Activated CD4-positive, CD25-positive, alpha-beta regulatory T cell treated with anti-CD3 and anti-CD28 coated beads, Interleukin-2, amount 50 U/mL, for 72 hours (primary cell): ENCODE data around the gene ASB13.

Source experiments
- DNase-seq: peaks from one replicate; pipeline ENCODE4 v3.0.0; 2021

The ASB13 gene

DNA sequence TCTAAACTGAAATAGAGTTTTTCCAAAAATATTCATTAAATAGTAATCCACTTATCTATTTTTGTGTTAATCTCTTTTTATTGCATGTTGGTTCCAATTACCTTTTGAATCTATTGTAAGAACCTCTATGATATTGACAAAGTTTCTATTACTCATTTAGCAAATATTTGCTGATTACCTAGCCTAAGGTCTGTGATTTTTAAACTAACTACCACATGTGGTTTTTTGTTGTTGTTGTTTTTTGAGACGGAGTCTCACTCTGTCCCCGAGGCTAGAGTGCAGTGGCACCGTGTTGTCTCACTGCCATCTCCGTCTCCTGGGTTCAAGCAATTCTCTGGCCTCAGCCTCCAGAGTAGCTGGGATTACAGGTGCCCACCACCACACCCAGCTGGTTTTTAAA is 2.0 kb upstream of the ASB13 start:
- no peak for DNase-seq

- no peak for DNase-seq
Observed at GRCh38 chr10:5666841-5667630, 641 bp upstream of the ASB13 start.

DNA sequence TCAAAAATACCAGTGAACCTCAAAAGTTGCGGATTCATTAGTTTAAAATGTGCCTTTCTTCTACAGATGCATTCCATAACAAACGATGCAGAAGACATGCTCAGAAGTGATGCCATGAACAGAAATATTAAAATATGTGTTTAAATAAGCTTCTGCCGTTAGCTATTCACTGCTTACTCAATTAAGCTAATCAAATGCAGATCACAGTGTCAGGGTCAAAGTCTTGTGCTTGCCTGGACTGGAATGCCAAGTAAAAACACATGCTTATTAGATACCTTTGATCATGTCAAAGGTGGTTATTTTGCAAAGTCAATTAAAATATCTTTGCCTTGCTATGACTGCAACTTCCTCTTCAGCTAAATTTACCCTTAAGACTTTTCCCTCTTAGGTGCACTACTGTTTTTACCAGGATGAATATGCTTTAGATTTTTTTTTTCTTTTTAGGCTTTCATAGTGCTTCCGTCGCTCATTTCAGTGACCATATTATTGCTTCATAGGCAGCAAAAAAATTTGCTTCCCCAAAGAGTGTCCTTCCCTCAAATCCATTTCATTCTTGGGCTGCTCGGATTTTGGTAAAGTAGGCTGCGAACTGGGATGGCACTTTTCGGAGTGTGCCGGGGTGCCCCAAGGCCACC is 905 bp downstream of the ASB13 start:
- no peak for DNase-seq

DNA sequence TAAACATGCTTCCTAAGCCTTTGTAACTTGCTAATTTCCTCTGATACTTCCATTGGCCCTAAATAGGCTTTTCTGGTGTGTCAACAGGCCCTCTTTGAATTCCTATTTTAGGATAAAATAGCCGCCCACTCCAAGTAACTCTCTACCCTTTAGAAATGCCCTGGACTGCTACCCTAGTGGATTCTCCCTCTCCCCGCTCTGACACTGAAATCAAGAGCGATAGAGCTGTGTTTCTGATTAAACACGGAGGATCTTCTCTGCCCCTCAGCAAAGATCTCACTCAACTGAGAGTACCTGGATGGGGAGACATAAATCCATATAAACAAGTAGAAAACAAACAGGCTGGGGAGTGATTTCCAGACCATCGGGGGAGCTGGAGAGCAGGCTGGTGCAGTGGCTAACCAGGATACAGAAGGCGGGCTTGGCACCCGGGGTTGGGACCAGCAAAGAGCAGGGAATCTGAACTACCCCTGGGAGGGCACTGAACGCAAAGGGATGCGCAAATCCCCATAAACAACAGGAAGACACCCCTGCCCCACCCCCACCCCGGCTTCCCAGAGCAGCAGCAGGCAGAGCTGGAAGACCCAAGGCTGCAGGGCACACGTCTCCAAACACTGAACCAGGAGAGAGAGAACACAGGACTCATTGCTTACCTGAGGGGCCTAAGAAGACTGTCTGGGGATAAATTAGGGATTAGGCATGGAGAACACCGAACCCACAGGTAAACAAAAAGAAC is 2.5 kb downstream of the ASB13 start:
- no peak for DNase-seq

- no peak for DNase-seq
Observed at GRCh38 chr10:5662708-5663579, 3.5 kb downstream of the ASB13 start.

GRCh38 chr10:5661043-5661442 is 5.4 kb downstream of the ASB13 start:
- no peak for DNase-seq

DNA sequence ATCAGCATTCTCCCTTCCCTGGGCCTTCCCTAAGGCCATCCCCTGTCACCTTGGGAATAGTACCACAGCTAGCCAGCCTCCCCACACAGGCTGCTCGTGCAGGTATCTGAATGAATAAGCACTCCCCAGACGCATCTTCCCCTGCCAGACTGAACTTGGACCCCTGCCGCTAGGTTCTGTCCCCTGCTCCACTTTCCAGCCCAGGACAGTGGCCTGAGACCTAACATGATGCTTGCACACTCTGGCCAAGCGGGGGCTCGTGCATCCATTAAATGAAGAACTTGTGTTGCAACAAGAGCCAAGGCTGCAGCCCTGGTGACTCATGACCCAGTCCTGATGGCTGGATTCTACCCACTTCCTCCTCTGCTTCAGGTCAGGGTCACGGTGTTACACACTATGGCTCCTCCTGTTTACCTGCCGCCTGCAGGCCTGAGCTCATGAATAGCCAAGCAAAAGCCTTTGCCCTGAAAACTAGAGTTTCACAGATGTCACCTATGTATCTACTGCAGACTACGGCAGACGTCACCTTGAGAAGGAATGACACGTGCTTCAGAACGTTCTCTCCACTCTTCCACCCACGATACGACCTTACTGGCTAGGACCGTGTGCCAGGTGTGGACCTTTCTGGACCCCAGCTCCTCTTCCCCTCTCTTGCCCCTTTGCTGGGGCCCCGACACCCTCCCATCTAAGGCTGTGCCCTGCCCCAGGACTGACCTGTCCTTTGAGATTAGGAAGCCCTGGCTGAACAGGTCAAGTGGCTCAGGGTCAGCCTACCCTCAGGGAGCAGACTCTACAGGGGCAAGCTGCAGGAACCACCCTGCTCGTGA is 6.5 kb downstream of the ASB13 start:
- DNase-seq: no peak

DNA sequence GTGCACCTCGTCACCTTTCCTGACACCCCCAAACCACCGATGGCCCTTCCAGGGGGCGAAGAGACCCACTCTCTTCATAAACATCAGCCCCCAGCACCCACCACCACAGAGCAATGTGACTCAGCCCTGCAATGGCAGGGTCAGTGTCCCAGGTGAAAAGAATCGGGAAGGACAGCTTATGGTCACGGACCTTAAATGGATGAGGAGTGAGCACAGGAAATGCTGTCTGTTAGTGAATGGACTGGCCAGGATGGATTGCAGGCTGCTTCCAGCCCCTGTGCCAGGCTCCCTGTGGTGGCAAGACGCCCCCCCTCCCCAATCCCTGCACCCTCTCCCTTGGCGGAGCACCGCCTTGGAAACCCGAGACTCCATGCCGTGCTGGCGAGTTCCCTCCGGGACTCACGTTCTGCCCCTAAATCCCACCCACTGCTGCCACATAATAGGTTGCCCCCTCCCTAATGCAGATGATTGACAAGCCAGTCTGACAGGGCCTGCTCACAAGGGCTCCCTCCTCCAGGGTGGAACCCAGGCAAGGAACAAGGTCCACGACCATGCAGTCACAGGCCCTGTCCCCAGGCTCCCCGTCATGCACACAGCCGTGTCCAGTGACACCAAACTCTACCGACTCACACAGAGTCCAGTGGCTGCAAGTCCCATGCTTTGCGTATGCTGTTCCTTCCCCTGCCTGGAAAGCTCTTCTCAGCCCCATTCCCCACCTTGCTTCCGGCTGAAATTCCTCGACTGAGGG is 7.3 kb downstream of the ASB13 start:
- DNase-seq: no peak

- DNase-seq: no peak
Observed at GRCh38 chr10:5656737-5657579, 9.4 kb downstream of the ASB13 start.

DNA sequence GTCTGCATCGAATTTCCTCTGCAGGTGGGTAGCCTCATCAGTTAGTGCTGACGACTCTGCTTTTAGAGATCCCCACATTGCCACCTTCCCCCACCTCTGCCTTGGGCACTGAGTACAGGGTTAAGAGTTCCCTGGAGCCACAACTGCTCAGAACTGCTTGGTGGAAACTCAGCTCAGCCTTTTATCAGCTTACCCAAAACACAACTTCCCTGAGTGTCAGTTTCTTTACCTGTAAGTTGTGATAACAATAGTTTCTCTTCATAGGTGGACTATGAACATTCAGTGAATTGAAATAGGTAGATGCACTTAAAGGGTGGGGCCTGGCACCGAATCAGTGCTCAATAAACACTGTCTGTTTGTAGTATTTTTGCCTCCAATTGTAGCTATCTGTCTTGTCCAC is 11.3 kb downstream of the ASB13 start:
- no peak for DNase-seq

- no peak for DNase-seq
Observed at GRCh38 chr10:5654218-5654755, 12.1 kb downstream of the ASB13 start.

- DNase-seq: no peak
Observed at GRCh38 chr10:5652746-5653145, 13.6 kb downstream of the ASB13 start.

GRCh38 chr10:5651388-5651764 is 15.0 kb downstream of the ASB13 start:
- DNase-seq: no peak

DNA sequence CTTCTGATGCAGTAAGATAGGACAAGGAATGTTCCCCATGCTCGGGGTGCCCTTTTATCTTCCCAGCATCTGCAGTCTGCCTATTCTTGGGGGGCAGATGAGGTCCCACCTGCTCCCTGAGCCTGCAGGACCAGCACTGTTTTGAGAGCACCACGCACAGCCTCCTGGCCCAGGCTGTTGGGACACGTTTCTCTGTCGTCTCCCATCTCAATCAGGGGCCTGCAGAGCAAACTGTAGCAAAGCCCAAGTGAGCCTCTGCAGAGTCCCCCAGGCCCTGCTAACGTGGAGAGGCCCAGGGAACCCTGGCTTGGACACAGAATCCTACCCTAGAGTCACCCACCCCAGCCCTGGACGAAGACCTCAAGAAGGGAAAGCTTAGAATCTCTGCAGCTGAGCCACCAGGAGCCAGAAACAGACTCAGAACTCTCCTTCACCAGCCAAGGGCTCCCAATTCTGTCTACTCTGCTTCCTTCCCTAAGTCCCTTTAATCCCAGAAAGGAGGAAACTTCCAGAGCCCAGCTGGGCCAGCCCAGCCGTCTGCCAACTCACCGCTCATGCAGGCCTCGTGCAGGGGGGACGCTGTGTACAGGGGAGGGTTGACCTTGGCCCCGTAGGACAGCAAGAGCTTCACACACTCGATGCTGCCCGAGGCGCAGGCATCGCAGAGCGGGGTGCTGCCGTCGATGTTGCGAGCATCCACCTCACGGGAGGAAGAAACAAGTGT is 15.6 kb downstream of the ASB13 start:
- DNase-seq: no peak

DNA sequence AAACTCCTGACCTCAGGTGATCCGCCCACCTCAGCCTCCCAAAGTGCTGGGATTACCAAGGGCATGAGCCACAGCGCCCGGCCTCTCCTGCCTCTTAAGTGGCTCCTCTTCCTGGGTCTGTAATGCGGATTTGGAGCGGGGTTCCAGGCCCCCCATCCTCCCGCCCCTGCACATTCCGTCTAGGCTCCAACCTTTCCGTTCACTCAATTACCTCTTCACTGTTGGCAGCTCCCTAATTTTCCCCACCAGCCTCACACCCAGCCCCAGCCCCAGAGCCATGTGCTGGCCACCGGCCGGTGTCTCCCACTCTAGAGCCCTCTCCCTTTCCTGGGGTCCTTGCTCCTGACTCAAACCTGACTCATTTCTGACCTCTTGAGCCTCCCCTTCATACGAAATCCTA is 16.6 kb downstream of the ASB13 start:
- no peak for DNase-seq

GRCh38 chr10:5648494-5649457 is 17.6 kb downstream of the ASB13 start:
- DNase-seq: no peak

- DNase-seq: no peak
Observed at GRCh38 chr10:5647507-5648240, 18.7 kb downstream of the ASB13 start.
